HG03571 (cell line): Measurements from ENCODE around the gene AKAP12.
A peak's percentile ranks its signal among the peaks of the same experiment; 100 is the strongest.

Source experiments
- ATAC-seq: cut with Tn5 transposase; IDR thresholded peaks from one replicate; pipeline ENCODE4 v1.9.1; 2021; ENCODE audit not compliant: unreplicated experiment

The AKAP12 gene

GRCh38 chr6:151279891-151280290, 40.1 kb downstream of the AKAP12 start:
- no peak for ATAC-seq

GRCh38 chr6:151280859-151281258, 41.1 kb downstream of the AKAP12 start:
- ATAC-seq, result no peak

GRCh38 chr6:151284012-151284411, 44.2 kb downstream of the AKAP12 start:
- ATAC-seq, result peak; percentile 48

- ATAC-seq, result peak; percentile 54
Measured at GRCh38 chr6:151284548-151285017, 44.8 kb downstream of the AKAP12 start.

GRCh38 chr6:151285122-151285521, 45.4 kb downstream of the AKAP12 start:
- no peak for ATAC-seq

GRCh38 chr6:151286214-151286613, 46.4 kb downstream of the AKAP12 start:
- ATAC-seq, result no peak

- ATAC-seq, result no peak
Measured at GRCh38 chr6:151288712-151289398, 49.1 kb downstream of the AKAP12 start.

- no peak for ATAC-seq
Measured at GRCh38 chr6:151289399-151290007, 49.7 kb downstream of the AKAP12 start.

GRCh38 chr6:151290877-151291721, 51.3 kb downstream of the AKAP12 start:
- no peak for ATAC-seq

- no peak for ATAC-seq
Measured at GRCh38 chr6:151291722-151292059, 51.9 kb downstream of the AKAP12 start.

GRCh38 chr6:151292974-151293687, 53.4 kb downstream of the AKAP12 start:
- no peak for ATAC-seq

GRCh38 chr6:151293688-151294016, 53.9 kb downstream of the AKAP12 start:
- no peak for ATAC-seq

- no peak for ATAC-seq
Measured at GRCh38 chr6:151294561-151295101, 54.9 kb downstream of the AKAP12 start.

- ATAC-seq, result no peak
Measured at GRCh38 chr6:151297886-151298285, 58.1 kb downstream of the AKAP12 start.

GRCh38 chr6:151299011-151299410, 59.2 kb downstream of the AKAP12 start:
- no peak for ATAC-seq

- ATAC-seq, result no peak
Measured at GRCh38 chr6:151300267-151300991, 60.7 kb downstream of the AKAP12 start.

GRCh38 chr6:151301547-151301946, 61.8 kb downstream of the AKAP12 start:
- ATAC-seq, result no peak

GRCh38 chr6:151303231-151303630, 63.5 kb downstream of the AKAP12 start:
- ATAC-seq, result no peak

- ATAC-seq, result no peak
Measured at GRCh38 chr6:151306269-151306783, 66.6 kb downstream of the AKAP12 start.

- no peak for ATAC-seq
Measured at GRCh38 chr6:151307501-151307900, 67.7 kb downstream of the AKAP12 start.
